ENCODE measurements around the gene TMEM181.
"Not testable (repeated sequence)": the region's sequence is repeated elsewhere in the genome, so short reads cannot be mapped to it uniquely, and the experiment has no call there.

TMEM181 gene

DNA sequence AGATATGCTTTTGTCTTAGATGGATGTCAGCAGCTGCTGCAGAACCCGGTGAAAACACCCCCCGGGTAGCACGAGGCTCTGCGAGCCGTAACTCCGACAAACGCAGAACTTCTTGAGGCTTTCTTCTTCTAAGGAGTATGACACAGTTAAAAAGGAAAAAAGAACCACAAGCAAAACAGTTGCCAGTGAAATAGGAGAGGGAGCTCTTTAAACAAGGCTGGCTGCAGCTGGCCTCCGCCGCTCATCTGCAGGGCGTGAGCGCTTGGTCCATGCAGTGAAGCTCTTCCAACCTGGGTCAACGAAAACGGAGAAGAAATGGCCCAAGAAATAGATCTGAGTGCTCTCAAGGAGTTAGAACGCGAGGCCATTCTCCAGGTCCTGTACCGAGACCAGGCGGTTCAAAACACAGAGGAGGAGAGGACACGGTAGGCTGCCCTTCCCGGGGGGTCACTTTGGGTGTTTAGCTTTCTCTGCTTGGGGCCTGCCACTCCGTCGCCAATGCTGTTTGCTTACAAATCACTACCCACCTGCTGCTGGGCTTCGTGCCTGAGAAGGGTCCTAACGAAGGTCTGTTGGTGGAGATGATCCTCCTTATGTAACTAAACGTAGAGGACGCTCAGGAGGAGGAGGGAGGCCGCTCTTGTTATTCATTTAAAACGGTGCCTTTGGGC lies 103.2 kb downstream of the TMEM181 start:
- no peak for DNase-seq

DNA sequence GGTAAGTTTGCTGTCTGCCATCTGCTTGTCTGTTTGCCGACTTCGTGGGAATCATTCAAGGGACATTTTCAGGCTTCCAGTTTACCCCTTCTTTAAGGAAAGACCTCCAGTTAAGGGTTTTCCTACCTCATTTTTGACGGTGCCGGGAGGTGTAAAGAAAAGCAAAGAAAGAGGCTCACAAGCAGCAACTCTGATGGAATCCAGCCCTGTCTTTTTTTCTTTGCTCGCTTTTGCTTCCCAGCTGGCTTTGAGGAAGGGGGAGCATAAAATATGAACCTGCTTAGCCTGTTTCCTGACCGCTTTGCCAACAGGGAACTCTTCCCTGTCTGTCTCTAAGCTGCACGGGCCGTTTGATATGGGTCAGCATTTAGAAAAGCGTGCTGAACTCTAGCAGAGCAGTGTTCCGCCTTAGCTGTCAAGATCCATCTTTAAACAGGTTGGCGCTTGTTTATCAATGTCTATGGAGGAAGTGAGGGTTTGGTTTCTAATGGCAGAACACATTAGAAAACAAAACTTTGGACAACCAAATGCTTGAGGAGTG lies 103.8 kb downstream of the TMEM181 start:
- DNase-seq = no peak

DNA sequence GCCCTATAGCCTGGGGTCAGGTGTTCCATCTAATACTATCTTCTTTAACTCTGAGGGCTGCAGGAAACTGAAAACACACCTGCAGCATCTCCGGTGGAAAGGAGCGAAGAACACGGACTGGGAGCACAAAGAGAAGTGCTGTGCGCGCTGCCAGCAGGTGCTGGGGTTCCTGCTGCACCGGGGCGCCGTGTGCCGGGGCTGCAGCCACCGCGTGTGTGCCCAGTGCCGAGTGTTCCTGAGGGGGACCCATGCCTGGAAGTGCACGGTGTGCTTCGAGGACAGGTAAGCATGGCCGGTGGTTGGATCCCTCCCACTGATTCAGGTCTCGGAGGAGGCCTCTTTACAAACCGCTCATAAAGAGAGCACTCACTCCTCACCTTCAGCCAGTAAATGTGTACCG lies 105.4 kb downstream of the TMEM181 start:
- DNase-seq = no peak

DNA sequence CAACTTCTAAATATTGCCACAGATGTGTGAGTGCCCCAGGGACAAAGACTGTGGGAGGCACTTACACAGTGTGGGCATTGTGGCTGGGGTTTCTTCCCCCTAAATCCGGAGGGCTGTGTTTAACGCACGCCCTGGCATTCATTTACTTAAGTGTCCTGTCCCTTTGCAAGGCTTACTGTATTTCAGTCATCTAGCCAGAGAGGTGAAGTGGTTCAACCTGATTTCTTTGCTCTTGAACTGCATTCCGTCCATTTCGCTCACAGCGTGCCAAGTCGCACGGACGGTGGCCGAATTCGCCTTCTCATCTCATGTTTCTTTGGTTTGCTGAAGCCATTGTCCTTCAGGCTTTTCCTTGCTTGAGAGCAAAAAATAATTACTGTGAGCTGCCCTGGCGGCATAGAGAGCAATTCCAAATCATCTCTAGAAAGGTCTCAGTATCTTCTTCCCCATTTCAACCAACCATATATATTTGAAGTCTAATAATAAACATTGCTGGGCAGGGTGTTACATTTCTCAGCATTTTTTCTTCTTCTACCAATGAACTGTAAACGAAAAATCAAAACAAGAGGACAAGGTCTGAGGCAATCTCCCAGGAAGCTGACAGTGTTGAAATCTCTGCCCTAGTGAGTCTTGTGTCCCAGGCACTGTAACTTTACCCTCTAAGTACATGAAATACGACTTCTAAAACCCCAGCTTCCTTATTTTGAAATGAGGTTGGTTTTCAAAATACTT lies 106.9 kb downstream of the TMEM181 start:
- DNase-seq = peak; percentile 79

DNA sequence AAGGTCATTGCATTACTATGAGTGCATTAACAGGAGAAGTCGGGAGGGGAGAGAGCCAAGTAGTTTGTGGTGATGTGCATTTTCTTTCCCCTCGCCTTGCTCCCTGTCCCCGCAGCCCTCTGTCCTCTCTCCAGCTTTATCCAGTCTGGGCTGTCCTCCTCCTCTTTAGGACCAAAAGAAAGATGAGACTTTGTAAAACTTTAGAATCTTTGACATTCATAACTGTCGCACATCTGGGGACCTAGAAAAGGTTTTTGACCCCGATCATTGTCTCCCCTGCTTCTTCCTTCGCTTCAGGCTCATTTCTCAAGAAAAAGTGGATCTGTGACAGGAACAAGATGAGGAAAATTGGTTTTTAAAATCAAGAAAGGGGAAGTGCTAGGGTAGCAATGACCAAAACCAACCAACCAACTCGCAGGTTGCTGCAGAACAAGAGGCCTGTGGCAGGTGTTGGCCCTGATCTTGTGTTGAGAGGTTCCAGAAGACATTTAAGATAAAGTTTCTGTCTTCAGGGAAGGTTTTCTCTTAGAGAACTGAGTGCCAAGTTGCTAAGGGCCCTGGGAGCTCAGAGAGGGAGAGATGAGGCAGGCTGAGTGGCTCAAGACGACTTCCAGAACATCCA lies 107.6 kb downstream of the TMEM181 start:
- DNase-seq = no peak

DNA sequence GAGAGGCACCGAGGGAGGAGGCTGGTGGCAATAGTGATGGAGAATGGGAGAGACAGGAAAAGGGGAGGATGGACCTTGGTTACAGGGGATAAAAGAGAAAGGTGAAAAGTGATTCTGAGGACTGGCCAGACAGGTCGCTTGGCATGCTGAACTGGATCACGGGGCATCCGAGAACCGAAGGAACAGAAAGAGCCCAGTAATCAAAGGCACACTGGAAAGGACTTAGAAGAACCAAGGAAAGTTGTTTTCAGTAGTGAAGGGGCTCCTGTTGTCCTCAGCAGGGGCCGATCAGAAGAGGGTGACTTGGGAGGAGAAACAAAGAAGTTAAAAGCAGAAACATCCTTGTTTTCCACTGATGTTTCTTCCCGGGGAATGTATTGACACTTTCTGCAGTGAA lies 108.8 kb downstream of the TMEM181 start:
- no peak for DNase-seq

DNA sequence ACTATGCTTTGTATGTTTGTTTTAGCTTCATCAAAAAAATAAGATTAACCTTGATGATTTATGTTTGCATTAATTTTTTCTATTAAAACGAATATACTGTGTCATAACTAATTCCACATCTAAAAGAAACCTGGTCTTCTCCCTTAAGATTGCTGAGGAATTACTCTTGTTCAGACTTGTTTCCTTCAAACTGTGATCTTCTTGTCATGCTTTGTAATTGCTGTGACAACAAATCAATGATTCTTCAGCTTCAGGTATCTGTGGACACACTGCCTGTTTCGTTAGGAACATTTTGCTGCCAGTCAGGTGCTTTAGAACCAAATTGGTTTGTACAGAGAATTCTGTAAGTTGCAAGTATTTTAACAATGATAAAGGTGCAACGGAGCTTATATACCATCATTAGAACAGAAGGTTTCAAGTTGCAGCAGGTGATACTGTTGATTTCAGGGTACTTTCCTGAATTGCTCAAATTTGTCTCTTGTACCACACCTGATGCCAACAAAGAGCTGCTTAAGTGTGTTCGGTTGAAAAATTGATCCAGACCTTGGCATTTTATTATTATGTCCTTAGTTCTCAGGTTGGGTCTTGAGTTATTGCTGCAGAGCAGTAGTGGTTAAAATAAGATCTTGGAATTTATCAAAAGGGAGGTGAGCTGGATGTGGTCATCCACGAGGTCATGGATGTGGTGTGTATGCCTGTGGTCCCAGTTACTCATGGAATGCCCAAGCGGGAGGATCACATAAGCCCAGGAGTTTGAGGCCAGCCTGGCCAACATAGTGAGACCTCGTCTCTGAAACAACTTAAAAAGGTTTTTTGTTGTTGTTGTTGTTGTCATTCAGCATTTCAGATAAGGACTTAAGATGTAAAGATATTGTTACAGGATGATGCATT lies 109.5 kb downstream of the TMEM181 start:
- DNase-seq = peak; percentile 40

DNA sequence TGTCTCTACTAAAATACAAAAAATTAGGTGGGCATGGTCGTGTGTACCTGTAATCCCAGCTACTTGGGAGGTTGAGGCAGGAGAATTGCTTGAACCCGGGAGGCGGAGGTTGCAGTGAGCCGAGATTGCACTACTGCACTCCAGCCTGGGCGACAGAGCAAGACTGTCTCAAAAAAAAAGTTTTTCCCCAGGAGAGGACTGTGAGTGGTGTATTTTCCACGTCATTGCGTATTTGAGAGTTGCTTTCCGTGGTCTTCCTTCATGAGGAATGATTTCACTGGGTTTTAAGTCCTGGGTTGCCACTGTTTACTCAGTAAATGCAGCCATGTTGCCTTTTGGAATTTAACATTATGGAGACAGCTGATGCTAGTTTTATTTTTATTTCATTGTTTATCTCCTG lies 112.2 kb downstream of the TMEM181 start:
- not testable (repeated sequence) for DNase-seq

DNA sequence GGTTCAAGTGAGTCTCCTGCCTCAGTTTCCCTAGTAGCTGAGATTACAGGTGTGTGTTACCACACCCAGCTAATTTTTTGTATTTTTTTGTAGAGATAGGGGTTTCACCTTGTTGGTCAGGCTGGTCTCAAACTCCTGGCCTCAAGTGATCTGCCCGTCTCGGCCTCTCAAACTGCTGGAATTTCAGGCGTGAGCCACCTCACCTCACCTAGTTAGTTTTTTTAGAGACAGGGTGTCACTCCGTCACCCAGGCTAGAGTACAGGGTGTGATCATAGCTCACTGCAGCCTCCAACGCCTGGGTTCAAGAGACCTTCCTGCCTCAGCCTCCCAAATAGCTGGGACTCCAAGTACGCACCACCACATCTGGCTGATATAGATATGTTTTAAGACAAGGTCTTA lies 112.8 kb downstream of the TMEM181 start:
- no peak for DNase-seq

DNA sequence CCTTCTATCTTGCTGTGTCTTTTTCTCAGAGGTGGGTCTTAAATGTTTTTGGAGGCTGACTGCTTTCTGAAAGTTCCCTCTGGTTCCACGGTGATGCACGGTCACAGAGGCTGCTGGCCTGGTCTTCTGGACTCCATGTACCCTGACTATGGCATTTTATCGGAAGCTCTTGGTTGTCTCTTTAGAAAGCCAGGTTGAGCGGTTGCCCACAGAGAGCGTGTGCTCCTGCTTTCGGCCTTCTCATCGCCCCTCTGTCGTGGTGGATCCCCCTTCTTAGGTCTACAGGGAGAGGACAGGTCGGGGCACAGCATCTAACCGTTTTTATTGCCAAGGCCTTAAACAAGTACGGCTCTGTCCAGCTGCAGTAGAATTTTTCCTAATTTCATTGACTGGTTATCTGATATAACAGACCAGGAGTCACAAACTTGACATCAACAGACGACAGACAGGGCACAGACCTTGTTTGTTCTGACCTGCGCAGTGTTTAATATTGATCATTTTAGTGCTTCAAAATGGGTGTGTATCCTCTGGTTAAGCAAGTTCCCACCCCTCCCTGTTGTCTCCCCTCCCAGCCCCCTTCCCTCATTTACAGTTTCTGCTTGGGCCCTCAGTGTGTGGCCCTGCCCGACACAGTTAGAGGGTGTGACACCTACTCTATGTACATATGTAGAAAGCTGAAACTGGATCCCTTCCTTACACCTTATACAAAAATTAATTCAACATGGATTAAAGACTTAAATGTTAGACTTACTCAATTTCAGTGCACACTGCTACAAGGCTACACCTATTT lies 114.6 kb downstream of the TMEM181 start:
- no peak for DNase-seq

DNA sequence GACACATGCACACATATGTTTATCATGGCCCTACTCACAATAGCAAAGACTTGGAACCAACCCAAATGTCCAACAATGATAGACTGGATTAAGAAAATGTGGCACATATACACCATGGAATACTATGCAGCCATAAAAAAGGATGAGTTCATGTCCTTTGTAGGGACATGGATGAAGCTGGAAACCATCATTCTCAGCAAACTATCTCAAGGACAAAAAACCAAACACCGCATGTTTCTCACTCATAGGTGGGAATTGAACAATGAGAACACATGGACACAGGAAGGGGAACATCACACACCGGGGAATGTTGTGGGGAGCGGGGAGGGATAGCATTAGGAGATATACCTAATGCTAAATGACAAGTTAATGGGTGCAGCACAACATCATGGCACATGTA lies 117.2 kb downstream of the TMEM181 start:
- not testable (repeated sequence) for DNase-seq

DNA sequence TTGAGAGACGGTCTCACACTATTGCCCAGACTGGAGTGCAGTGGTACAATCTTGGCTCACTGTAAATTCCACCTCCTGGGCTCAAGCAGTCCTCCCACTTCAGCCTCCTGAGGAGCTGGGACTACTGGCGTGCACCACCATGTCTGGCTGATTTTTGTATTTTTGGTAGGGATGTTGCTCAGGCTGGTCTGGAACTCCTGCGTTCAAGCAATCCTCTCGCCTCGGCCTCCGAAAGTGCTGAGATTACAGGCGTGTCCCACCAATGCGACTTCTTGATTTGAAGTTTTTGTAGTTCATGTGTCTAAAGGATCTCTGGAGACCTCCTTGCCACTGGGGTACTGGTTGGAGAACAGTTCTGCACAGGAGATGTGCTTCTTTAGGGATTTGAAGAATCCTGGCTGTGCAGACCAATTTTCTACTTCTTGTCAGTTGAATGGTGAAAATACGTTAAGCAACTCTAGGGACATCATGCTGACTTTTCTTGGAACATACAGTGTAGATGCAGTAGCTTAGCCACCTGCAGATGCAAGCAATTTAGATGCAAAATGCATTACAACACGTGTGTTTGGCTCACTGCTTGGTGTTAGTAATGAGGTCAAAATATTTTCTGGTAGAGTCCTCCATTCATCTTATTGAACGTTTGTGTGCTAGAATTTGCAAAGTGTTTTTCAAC lies 118.2 kb downstream of the TMEM181 start:
- no peak for DNase-seq

DNA sequence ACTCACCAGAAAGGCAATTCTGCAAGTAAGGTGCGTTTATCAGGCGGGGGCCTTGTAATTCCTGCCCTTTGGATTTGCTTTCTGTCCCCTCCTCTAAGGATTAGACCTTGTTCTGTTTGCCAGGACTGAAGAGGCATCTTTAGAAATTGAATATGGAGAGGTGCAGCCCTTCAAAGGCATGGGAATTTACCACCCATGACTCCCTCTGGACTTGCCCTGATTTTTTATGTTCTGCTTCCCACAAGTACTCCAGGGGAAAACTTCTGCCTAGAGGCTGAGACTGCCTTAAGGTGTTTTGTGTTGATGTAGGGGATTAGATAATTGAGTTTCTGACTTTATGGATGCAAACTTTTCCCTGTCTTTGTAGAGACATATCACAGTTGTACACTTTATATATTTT lies 120.1 kb downstream of the TMEM181 start:
- no peak for DNase-seq

DNA sequence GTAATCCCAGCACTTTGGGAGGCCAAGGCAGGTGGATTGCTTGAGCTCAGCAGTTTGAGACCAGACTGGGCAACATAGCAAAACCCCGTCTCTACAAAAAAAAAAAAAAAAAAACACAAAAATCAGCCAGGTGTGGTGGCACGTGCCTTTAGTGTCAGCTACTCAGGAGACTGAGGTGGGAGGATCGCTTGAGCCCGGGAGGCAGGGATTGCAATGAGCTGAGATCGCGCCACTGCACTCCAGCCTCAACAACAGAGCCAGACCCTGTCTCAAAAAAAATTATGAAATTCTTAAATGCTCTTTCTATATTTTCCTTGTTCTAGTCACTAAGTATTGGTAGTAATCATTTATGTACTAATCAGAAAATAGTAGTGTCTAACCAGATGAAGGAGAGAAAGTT lies 120.6 kb downstream of the TMEM181 start:
- DNase-seq = no peak

DNA sequence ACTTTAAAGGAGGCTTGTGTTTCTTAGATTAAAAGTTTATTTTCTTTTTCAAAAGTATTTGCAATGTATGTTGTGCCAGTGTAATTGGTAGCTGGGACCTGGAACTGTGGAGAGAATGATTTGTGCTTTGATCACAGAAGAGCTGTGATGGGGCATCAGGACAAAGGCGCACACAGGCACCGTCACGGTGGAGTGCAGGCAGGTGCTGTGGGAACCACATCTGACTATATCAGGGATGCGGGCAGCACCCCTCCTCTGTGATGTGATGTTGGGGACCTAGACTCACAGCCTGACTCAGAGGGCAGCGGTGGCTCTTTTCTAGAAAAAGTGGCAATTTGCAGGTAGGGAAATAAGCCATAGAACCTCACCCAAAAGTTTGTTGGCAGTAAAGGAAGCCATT lies 124.4 kb downstream of the TMEM181 start:
- DNase-seq = no peak

DNA sequence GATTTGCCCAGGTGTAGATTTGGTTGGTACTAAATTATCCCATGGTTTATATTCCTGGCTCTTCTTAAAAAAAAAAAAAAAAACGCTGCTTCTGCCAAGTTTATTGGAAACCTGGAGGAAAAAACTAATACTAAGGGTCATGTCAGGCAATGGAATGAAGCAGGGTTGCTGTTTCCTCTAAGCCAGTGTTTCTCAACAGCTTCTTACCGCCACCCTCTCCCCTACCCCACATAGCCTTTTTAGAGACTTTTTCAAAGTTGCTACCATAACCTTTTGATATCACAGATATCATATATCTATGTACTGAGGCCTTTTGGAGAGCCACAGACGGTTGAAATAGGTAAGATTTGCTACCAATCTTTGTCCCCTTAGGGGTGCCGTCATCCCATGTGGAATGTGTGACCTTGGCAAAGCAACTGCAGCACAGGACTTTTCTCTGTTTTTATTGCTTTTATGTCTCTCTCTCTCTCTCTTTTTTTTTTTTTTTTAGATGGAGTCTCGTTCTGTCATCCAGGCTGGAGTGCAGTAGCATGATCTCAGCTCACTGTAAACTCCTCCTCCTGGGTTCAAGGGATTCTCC lies 124.9 kb downstream of the TMEM181 start:
- DNase-seq = no peak
